Panc1 (cell line): ENCODE measurements around the gene KCNT1. TPM values are rescaled to one million over a fixed set of nuclear protein-coding genes. Genes with fewer than 3 reads are reported as not detected.

Experiments
- ATAC-seq: fragments of 200-7000 bp; cut with Tn5 transposase; 2 replicates; pipeline ENCODE4 v1.9.1; 2020; ENCODE audit warnings: mild to moderate bottlenecking, moderate library complexity
- BruUV-seq: library from RNA; stranded (reverse); fragments of 400-500 nt; replicated peaks from 2 replicates; lab custom pipeline; 2021; lab: Mats Ljungman, UMichigan
- CTCF ChIA-PET: fragments of 300-600 bp; sonication (Branson Sonifier 250); formaldehyde crosslinking; loops from one replicate; lab custom pipeline; 2022; ENCODE audit warnings: antibody characterized with exemption; lab: Charles Lee
- POLR2A ChIA-PET: fragments of 300-600 bp; sonication (Branson Sonifier 250); formaldehyde crosslinking; loops from one replicate; lab custom pipeline; 2022; ENCODE audit warnings: antibody characterized with exemption; lab: Charles Lee
- DNase-seq: peaks from one replicate; pipeline ENCODE4 v3.0.0-alpha.2; 2010; ENCODE audit warnings: low read depth, low spot score
- H3K27ac ChIP-seq: 2 replicates; pipeline ENCODE4 v1.5.1; 2011; ENCODE audit warnings: mild to moderate bottlenecking, low read length, inconsistent platforms
- H3K27me3 ChIP-seq: fragments of 200-500 bp; sonication (Bioruptor generic); 2 replicates; pipeline ENCODE4 v1.6.0; 2014; ENCODE audit warnings: low read length, inconsistent platforms; ENCODE audit not compliant: control insufficient read depth, insufficient read depth
- H3K36me3 ChIP-seq: fragments of 200-500 bp; sonication (Bioruptor generic); 2 replicates; pipeline ENCODE4 v1.5.1; 2014; ENCODE audit warnings: inconsistent platforms, mild to moderate bottlenecking, low read length, moderate library complexity; ENCODE audit not compliant: control insufficient read depth, insufficient read depth
- H3K4me1 ChIP-seq: 2 replicates; pipeline ENCODE4 v1.5.1; 2011; ENCODE audit warnings: inconsistent platforms, mild to moderate bottlenecking, low read length, moderate library complexity; ENCODE audit not compliant: control insufficient read depth, insufficient read depth
- H3K4me3 ChIP-seq, 2 experiments: 2 replicates each; pipeline ENCODE4 v1.5.1; 2011 to 2012; ENCODE audit warnings: low read depth in 2 of 2, low read length in 2 of 2, mild to moderate bottlenecking in 2 of 2, inconsistent platforms in 1 of 2, moderate library complexity in 1 of 2
- H3K9me3 ChIP-seq: fragments of 200-500 bp; sonication (Bioruptor generic); 2 replicates; pipeline ENCODE4 v1.5.1; 2014; ENCODE audit warnings: low read depth, mild to moderate bottlenecking, inconsistent platforms, low read length, moderate library complexity; ENCODE audit not compliant: control insufficient read depth, insufficient read depth
- POLR2AphosphoS5 ChIP-seq: IDR thresholded peaks from 2 replicates; pipeline ENCODE4 v1.6.1; 2012; ENCODE audit warnings: mild to moderate bottlenecking, low read depth, low read length, moderate library complexity
- SIN3A ChIP-seq: IDR thresholded peaks from 2 replicates; pipeline ENCODE4 v1.6.1; 2012; ENCODE audit warnings: low read depth, mild to moderate bottlenecking, low read length, moderate library complexity, borderline replicate concordance; ENCODE audit not compliant: insufficient read depth
- TCF7L2 ChIP-seq: IDR thresholded peaks from 2 replicates; pipeline ENCODE4 v1.6.1; 2011; ENCODE audit warnings: mild to moderate bottlenecking, low read depth, low read length, inconsistent platforms
- in situ Hi-C: cut with HindIII; loops from 2 replicates; pipeline ENCODE4 v1.10.0; 2016; ENCODE audit warnings: low sequenced_read_pairs, low pct_unique_long_range_greater_than_20kb
- intact Hi-C: fragments of 100-400 bp; cut with micrococcal nuclease; formaldehyde crosslinking; loops from one replicate; pipeline ENCODE4 v1.10.0; 2022; ENCODE audit not compliant: unreplicated experiment
- total RNA-seq: library from RNA; stranded (reverse); gene quantifications from one replicate; pipeline ENCODE4 v1.2.1, GENCODE V29; 2021; ENCODE audit not compliant: unreplicated experiment
- TF ChIP-seq, protein P1 (sequence below): fragments of 450-650 bp; IDR thresholded peaks from 2 replicates; pipeline ENCODE4 v1.5.1; 2017; ENCODE audit warnings: mild to moderate bottlenecking
- TF ChIP-seq, protein P2 (sequence below), 2 experiments: IDR thresholded peaks; 2 replicates each; pipeline ENCODE4 v1.6.1; 2011 to 2012; ENCODE audit warnings: low read depth in 2 of 2, control low read depth in 1 of 2, low read length in 1 of 2, mild to moderate bottlenecking in 1 of 2, moderate library complexity in 1 of 2; ENCODE audit not compliant: insufficient read depth in 1 of 2

The KCNT1 gene
- total RNA-seq, 1 experiment from 2014 or later: not detected

DNA sequence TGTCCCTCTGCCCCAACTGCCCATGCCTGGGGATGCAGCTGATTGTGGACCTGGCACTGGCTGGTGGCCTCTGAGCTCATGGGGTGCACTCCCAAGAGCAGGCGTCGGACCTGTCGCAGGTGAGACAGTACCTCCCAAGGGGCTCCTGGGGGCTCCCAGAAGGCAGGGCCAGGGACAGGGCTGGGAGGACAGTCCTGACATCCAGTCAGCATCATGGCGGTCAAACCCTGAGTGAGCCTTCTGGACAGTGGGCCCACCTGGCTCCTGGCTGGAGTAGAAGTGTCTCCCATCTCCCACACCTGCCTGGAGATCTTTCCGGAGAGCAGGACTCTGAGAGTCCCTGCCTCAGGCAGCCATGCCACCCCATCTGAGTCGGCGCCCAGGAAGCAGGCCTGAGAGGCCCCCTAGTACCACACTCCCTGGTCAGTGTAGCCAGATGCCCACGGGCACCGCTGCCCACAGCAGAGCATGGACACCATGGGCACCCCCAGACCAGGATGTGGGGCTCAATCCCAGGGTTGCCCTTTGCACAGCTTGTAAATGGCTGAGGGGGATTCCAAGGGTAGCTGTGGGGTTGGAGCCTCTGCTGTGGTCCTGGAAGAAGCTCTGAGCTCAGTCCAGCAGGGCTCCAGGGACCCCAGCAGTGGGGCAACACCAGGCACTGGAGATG lies 32.2 kb upstream of the KCNT1 start:
- BruUV-seq: no TSS peak
- DNase-seq: no peak
- Histone ChIP-seq H3K27ac (no peak overlapping the region), H3K36me3 (no peaks in the 10 kb centered on the region), H3K4me1 (no peaks in the 10 kb centered on the region), H3K27me3 (no peaks in the 10 kb centered on the region), H3K4me3 (no peak overlapping the region), H3K9me3 (no peaks in the 10 kb centered on the region)
- intact Hi-C loops: no loop called here
- TF ChIP-seq TCF7L2: no peak
- TF ChIP-seq SIN3A: no peak
- no peak for TF ChIP-seq POLR2AphosphoS5
- TF ChIP-seq, protein P1, sequence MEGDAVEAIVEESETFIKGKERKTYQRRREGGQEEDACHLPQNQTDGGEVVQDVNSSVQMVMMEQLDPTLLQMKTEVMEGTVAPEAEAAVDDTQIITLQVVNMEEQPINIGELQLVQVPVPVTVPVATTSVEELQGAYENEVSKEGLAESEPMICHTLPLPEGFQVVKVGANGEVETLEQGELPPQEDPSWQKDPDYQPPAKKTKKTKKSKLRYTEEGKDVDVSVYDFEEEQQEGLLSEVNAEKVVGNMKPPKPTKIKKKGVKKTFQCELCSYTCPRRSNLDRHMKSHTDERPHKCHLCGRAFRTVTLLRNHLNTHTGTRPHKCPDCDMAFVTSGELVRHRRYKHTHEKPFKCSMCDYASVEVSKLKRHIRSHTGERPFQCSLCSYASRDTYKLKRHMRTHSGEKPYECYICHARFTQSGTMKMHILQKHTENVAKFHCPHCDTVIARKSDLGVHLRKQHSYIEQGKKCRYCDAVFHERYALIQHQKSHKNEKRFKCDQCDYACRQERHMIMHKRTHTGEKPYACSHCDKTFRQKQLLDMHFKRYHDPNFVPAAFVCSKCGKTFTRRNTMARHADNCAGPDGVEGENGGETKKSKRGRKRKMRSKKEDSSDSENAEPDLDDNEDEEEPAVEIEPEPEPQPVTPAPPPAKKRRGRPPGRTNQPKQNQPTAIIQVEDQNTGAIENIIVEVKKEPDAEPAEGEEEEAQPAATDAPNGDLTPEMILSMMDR: no peak
- TF ChIP-seq, protein P2, sequence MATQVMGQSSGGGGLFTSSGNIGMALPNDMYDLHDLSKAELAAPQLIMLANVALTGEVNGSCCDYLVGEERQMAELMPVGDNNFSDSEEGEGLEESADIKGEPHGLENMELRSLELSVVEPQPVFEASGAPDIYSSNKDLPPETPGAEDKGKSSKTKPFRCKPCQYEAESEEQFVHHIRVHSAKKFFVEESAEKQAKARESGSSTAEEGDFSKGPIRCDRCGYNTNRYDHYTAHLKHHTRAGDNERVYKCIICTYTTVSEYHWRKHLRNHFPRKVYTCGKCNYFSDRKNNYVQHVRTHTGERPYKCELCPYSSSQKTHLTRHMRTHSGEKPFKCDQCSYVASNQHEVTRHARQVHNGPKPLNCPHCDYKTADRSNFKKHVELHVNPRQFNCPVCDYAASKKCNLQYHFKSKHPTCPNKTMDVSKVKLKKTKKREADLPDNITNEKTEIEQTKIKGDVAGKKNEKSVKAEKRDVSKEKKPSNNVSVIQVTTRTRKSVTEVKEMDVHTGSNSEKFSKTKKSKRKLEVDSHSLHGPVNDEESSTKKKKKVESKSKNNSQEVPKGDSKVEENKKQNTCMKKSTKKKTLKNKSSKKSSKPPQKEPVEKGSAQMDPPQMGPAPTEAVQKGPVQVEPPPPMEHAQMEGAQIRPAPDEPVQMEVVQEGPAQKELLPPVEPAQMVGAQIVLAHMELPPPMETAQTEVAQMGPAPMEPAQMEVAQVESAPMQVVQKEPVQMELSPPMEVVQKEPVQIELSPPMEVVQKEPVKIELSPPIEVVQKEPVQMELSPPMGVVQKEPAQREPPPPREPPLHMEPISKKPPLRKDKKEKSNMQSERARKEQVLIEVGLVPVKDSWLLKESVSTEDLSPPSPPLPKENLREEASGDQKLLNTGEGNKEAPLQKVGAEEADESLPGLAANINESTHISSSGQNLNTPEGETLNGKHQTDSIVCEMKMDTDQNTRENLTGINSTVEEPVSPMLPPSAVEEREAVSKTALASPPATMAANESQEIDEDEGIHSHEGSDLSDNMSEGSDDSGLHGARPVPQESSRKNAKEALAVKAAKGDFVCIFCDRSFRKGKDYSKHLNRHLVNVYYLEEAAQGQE (IDR thresholded peaks at IDR 0.05; ENCODE audit: insufficient read depth in 1 of 2, low read depth in 2 of 2, low read length in 1 of 2): no peak
- no peak for ATAC-seq
- POLR2A ChIA-PET: no interaction called here
- in situ Hi-C loops: no loop called here
- CTCF ChIA-PET: no interaction called here

DNA sequence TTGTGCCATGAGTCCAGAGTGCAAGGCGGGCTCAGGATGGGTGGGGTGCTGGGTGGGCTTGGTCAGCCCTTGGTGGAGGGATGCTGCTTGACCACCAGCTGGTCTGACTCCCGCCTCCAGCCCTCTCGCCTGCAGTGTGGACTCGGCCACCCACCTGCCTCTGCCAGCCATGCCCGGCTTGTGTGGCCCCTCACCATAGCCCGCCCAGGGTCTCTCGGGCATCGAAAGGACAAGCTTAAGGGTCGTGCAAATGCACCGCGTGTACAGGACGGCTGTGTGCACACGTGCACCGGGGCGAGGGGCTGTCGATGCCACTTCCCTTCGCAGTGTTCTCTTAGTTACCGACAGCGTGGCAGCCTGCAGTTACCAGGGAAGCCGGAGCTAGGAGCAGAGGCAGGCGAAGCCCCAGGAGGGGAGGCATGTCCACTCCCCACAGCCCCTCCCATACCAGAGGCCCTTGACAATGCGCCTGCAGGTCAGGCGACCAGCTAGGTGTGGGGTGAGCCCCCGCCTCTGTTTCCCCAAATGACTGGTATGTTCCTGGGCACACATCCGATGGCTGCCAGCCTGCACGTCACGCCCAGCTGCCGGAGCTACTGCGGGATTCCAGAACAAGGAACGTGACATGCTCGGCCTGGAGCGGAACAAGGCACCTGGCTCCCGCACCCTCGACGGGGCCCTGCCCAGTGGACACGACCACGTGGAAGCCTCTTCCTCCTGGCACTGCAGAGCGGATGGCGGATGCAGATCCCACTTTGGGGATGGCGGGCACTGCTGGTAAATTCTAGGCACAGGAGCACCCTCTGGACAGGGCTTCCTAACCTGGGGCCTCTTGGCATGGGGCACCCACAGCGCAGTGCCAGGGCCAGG lies 31.0 kb upstream of the KCNT1 start:
- H3K27me3 ChIP-seq: no peaks in the 10 kb centered on the region
- H3K4me3 ChIP-seq: no peak overlapping the region
- no TSS peak for BruUV-seq
- ATAC-seq (no peak), DNase-seq (no peak)
- in situ Hi-C loops: no loop called here
- no peaks in the 10 kb centered on the region for H3K36me3 ChIP-seq
- no peak overlapping the region for H3K27ac ChIP-seq
- ChIA-PET POLR2A (no interaction called here), CTCF (no interaction called here)
- intact Hi-C loops: no loop called here
- TF ChIP-seq TCF7L2: no peak
- TF ChIP-seq, protein P1: no peak
- no peak for TF ChIP-seq SIN3A
- TF ChIP-seq, protein P2 (IDR thresholded peaks at IDR 0.05; ENCODE audit: insufficient read depth in 1 of 2, low read depth in 2 of 2, low read length in 1 of 2): no peak
- TF ChIP-seq POLR2AphosphoS5: no peak
- no peaks in the 10 kb centered on the region for H3K4me1 ChIP-seq
- no peaks in the 10 kb centered on the region for H3K9me3 ChIP-seq
